GM21423 (cell line): Measurements from ENCODE around the gene HYAL2.
A peak's percentile ranks its signal among the peaks of the same experiment; 100 is the strongest.

ENCODE experiments used
- ATAC-seq: cut with Tn5 transposase; IDR thresholded peaks from one replicate; pipeline ENCODE4 v1.9.1; 2021; ENCODE audit warnings: mild to moderate bottlenecking, moderate library complexity; ENCODE audit not compliant: unreplicated experiment

Gene HYAL2

DNA sequence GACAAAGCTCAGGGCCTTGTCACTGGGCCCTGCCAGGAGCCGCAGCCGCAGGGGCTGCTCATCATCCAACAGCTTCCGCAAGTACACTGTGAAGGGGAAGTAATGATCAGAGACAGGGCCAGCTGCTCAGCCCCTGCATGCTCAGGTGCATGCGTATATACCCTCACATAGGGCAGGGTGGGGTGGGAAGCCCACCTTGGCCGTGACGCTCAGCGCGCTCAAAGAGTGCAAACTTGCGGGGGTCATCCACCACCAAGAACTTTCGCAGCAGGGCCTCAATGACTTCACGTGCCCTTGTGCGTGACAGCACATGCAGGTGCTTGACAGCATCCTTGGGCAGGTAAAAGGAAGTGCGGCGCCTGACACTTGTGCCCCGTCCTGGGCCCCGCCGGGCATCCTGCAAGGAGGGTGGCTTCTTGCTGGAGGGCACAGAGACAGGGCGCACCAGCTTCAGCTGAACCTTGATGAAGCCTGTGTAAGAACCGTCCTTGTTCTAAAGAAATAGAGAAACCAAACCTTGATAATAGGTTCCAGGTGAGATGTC, 8.9 kb upstream of the HYAL2 start:
- ATAC-seq: no peak

DNA sequence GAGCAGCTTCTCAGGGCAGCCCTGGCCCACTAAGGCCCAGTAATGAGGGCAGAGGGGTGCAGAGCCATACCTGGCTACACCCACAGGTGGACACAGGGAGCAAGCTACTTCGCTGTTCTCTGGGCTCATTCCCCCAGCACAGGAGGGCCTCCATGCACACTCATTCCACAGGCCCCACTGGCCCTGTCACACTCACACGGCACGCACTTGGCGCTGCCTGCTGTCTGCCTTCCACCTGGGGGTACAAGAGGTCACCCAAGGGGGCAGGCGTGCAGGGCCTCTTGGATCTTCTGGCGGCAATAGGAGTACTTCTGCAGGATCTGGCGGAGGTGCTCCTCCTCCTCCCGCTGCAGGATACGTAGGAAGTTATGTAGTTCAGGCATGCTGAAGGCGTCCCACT, 7.8 kb upstream of the HYAL2 start:
- no peak for ATAC-seq

DNA sequence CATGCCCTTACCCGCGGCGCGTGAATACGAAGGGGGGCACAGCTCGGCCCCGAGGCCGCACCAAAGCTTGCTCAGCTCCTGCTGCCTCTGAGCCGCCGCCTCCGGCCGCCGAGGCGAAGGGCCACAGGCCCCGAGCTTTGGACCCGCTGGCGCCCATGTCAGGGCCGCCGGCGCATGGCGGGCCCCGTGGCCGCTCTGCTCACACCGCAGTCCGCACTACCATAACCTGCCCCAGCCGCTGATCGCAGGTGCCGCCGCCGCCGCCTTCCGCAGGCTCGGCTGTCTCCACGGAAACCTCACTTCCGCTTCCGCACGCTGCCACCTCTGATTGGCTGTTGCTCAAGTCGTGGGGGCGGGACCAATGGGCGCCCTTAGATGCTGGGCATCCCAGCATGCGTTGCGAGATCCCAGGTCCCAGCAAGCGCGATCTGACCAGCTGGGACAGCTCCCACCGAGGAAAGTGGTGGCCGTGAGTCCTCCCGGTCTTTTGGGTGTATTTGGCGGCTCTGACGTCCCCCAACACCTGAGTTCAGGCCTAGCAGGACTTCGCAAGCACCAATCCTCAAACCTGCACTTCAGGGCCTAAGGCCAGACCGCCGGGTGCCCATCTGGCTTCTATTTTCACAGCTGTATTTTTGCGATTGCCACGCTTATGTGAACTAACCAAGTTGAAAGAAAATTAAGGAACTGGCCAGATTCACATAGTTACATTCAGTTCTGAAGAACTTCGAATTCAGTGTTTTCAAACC, 5.6 kb upstream of the HYAL2 start, which contains the start of gene TUSC2:
TUSC2 (minus strand) TSS at position 281 of the 749 bp plus-strand sequence; CDS start at position 157, 124 bp downstream.
- ATAC-seq: peak; percentile 86

DNA sequence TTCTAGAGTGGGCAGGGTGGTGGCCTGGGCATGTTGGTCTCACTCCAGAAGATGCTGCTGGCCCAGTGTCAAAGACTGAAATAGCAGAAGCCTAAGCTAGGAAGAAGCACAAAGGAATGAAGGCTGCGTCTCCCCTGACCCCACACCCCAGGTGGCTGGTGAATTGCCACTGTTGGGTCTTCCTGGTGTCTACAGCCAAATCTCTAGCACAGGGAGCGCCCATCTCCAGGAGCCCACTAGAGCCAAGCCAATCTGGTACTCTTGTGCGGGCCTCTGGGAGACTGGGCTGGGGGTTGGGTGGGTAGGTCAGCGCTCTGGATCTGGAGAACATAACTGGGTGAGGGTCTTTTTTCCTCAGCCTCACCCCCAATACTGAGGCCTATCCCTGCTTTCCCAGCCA, 4.6 kb upstream of the HYAL2 start:
- no peak for ATAC-seq

DNA sequence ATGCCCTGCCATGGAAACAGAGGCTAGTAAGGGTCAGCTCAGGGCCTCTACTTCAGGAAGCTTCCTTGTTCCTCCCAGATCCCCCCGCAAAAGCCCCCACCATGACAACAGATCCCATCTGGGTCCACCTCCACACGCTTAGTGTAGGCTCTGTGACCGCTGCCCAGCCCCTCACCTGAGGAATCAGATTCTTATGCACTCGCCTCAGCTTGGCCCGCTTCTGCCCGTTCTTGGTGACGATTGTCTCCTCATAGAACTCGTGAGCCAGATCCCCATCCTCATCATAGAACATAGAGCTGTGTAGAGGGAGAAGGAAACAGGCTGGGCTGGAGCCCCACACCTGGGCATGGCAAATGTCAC, 3.6 kb upstream of the HYAL2 start:
- no peak for ATAC-seq

DNA sequence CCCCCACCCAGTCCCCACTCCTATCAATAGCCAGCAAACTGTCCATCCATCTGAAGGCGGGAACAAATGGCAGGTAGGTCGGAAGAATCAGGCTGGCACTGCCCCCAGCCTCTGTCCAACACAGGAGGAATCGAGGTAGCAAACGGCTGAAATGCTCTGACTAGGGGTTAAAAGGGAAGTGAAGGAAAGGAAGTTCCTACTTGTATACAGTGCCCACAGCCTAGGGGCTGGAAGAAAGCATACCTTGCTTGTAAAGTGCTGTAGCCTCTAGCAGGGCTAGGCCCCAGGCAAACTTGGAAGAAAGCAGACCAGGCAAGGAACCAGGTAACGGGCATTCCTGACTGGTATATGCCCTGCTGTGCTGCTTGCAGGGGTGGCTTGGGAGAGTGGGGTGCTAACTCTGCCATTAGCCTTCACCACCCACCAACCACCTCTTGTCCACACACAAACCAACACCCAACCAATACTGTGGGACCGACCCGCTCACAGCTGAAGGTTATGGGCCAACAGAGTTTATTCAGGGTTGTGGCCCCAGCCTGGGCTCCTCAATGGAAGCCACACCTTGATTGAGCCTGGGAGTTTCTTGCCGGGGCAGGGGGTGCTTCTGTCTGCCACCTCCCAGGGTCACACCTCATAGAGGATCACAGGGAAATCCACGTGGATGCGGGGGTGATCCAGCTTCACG, 3.1 kb upstream of the HYAL2 start:
- ATAC-seq: no peak

DNA sequence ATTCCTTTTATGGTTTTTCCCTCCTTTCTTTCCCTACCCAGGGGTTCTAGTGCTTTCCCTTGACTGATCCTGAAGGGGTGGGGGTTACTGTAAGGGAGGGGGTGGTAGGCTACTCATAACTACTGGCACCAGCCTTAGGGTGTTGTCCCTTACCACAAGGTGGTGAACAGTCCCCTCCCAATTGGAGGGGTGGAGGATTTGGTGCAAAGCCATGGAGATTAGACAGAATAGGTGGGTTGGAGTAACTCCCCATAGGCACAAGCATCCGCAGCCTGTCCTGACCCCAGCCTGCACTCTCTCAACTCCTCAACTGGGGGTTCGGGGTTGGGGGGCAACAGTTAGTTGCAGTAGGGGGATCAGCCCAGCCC, 2.6 kb upstream of the HYAL2 start:
- no peak for ATAC-seq

DNA sequence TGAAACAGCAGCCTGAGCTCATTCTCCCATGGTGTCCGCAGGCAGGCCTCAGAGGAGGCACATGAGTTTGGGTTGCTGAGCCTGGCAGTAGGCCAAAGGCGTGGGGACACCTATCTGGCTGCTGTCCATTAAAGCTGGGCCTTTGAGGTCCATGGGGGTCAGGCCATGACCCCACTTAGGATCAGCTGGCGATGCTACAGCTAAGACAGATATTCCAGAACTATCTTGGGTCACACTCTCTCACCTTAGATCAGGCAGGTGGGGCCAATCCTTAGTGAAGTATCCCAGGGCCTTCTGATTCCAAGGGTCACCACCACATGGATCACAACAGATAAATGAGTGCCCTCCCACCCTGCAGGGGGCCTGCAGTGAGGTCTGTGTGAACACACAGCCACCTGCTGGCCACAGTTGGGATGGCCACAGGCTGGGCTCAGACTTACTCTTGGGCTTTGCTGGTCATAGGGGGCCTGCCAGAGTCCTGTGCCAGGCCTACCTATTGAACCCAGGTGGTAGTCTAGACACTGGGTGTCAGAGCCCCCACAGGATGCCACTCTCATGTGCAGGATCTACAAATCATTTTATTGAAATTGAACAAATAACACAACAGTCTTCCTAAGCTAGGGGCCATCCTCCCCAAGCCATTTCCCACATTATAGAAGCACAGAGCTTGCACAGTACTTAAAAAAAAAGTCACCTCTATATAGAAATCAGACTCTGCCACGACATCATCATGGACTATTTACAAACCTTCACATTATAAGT, 2.0 kb upstream of the HYAL2 start:
- ATAC-seq: no peak

DNA sequence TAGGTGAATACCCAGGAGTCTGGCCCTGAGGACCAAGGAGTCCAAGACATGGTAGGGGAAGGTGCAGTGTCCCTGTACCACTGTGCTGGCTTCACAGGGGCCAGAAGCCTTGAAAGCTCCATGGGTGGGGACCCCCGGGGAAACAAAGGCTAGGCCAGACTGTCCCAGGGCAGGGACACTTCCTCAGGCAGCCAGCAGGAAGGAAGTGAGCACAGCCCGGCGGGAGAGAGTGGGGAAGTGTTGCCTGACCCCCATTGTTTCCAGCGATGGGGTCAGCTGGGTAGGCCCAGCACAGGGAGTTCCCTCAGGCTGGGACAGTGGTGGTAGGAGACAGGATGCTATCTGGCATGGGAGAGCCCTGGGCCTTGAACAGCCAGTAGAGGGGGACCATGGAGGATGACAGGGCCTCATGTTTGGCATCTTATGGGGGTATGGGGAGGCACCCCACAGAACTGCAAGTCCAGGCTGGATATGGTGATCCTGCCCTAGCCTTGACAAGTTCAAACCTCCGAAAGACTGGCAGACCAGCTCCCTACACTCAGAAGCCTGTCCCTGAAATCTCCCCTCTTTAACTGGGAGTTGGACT, 1.2 kb upstream of the HYAL2 start:
- no peak for ATAC-seq

DNA sequence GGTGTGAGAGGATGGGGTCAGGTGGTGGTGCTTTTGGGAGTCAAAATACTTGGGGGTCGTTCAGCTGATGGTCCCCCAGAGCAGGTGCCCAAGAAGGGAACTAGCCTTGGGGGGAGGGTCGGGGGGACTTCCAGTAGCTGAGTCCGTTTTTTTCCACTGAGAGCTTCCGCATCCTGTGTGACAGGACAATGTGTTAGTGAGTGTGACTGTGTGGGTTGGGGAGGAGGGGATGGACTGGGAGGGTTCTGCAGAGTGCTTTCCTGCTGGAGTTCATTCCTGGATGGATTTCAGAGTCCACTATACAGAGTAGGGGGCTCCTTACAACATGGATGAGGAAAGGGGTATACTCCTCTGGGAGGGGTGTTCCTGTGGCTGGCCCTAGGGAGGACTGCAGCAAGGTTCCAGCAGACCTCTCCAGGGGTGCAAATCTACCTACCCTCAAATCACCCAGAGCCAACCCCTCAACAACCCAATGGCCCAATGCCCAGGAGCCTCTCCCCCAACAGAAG, 601 bp upstream of the HYAL2 start:
- no peak for ATAC-seq

DNA sequence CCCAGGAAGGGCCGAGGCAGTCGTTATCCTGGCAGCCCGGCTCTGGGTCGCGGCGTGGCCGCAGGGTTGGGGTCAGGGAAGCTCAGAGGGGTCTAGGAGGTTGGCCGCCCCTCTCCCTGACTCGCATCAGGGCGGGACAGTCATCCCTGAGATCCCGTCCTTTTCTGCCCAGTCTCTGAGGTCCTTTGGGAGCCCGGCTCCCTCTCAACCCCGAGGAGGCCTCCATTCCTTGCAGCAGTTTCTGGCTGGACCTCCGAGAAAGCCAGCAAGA, 495 bp downstream of the HYAL2 start:
- ATAC-seq: no peak

DNA sequence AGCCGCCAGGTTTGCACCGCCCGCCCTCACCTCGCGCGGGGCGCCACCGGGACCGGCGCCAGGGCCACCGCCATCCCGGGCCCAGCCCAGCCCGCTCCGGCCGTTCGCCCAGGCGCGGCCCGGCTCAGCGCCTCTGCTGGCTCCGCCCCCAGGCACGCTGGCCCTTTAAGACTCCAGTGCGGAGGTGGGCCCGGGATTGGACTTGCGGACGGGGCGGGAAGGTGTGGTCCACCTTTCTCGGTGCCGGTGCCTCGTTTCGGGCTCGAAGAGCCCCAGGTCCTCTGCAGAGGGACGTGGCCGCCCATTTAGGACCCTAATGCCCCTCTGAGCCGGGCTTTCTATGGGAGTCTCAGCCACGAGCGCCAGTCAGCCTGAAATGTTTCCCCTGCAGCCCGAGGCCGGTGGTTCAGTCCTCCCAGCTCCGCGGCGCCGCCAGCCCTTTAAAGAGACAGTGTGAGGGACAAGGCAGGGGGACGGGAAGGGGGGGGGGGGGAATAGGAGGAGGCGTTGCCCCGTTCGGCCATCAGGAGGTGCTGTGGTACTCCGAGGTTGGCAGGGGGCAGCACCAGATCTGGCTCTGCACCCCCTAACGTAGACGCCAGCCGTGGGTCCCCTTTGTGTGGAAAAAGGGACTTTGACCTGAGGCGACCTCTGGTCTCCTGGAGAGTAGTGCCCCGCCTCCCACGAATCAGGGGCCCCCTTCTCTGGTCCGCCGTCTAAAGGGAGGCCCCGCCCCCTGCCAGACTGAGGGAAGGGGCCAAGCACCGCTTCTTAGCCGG, 1.0 kb downstream of the HYAL2 start:
- ATAC-seq: peak; percentile 83

DNA sequence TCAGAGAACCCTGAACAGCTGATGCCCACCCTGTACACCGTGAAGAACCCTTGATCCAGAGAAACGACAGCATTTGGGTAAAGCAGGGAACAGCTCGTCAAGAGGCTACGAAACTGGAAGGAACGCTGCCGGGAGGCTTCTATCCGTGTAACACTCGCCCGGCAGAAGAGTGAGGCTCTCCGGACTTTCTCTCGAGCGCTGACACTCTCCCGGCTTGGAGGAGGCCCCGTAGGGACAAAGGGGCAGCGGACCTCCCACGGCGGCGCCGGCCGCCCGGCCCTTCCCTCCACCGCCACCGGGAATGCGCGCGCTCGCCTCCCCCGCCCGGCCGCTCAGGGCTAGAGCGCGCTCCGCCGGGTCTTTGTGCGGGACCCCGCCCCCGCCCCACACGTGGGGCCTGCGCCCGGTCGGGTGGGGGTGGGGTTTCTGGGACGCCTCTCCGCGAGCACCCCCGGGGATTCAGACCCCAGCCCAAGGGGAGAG, 1.7 kb downstream of the HYAL2 start:
- peak; percentile 45 for ATAC-seq

DNA sequence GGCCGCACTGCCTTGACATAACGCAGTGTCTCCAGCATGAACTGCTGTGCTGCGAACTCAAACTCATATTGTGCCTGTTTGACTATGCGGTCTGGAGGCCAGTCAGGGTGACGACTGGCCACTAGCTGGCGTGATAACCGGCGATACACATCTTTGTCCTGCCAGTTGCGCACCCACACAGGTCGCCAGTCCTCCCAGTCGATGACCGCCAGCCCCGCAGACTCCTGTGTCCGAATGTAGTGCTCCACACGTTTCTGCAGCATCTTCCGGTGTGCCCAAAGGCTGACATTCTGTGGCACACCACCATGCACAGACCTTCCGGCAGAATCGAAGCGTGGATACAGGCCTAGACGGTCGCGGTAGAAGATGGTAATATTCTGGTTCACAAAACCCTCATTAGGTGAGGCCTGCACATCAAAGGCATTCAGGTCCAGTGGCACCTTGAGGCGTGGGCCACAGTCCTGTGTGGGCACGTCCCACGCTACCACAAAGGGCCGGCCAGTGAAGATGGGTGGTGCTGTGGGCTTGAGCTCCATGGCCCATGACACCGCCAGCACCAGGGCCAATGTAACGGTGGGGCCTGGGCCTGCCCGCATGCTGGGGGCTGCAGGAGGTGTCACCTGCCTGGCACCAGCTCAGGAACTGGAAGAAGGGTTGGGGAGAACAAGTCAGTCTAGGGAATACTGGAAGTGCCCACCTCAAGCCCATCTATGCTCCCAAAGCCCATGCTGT, 2.5 kb downstream of the HYAL2 start:
- ATAC-seq: no peak

DNA sequence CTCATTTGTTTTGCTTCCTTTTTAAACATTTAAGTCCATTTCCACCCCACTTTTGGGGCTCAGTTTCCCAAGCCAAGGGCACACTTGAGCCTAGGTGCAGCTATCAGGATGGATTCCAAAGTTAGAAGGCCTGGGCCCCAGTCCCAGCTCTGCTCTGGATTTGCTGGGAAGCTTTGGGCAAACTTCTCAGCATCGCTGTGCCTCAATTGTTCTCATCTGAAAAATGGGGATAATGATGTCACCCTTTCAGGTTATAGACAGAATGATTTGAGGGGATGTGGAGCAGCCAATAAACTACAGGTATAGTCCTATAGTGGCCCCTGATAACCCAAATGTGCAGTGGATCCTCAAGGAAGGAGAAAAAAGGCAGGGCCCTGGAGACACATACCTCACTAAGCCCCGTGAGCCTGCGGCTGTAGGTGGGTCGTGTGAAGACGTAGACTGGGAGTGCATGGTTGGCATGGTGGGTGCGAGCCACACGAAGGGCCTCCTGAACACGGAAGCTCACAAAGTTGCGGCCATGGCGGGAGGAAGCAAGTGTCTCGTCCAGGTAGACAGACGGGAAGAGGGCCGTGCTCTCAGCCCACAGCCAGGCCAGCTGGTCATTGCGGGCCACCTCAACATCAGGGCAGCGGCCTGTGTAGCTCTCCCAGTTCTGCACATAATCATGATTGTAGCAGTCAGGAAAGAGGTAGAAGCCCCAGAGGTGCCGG, 3.2 kb downstream of the HYAL2 start:
- no peak for ATAC-seq

DNA sequence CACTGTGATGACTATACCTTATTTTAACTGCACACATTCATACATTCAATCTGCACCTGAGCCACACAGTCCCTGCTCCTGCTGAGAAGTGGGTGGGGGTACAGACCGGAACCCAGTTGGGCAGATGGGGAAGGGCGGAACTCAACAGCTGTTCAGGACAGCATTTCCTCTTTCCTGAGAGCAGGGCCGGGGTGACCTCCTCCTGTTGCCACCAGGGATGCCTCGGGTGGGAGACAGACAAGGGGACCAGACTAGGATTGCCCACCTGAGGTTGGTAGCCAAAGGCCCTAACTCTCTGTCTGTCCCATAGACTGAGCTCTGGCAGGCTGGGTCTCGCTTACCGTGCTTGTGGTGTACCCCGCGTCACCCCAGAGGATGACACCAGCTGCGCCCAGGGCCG, 3.9 kb downstream of the HYAL2 start:
- ATAC-seq: no peak

DNA sequence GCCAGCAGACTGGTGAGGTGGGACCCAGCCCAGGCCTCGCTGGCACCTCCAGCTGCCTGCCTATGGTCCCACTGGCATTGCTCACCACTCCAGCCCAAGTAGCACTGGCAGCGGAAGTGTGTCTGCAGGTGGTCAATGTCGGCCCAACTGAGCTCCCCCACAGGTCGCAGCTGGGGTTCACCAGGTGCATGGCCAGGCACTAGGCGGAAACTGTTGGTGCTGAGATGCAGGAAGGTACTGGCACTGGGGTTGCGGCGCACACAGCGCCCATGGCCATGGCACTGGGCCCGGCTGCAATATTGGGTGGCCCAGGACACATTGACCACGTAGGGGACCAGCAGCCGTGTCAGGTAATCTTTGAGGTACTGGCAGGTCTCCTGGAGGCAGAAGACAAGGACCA, 4.4 kb downstream of the HYAL2 start:
- no peak for ATAC-seq

DNA sequence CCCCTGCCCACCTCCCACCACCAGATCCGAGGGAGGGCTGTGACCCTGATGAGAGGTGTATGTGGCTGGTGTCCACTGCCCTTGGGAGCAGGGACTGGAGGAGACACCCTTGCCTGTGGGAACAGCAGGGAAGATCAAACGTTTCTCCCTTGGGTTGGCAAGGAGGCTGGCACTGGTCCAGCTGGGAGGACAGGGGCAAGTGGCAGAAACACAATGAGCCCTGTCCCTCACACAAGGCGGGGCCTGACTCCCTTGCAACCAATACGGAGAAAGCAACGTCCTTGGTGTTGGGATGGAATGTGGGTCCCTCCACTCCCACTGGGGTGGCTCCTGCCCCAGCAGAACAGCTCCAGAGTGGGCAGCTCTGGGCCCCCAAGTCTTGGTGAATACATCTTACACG, 5.2 kb downstream of the HYAL2 start:
- no peak for ATAC-seq

DNA sequence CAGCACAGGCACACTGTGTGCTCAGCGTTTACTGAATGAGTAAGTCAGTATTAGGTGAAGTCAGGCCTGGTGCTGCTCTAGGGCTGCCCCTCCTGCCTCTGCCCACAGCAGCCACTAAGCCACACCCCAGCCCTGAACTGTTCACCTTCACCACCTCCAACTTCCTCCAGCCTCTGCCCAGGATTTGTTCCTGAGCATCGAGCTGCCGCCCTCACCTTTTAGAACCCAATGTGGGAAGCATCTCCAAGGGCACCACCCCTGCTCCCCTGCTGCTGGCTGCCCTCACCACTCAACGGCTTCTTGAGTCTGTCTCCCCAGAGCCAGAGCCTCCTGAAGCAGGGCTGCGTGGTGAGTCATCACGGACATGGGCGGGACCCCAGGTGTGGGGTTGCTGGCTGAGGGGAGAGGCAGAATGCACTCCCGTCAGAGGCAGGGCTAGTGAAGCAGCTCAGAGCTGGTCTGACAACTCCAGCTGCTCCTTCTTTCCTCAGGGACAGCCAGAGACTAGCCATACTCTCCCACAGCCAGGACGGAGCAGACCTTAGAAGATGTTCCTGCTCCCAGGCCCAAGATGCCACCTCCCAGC, 5.8 kb downstream of the HYAL2 start:
- ATAC-seq: no peak
